ENCODE data around the gene FAM163B. TPM values are rescaled to one million over a fixed set of nuclear protein-coding genes. Genes with fewer than 3 reads are reported as not detected.
A peak's percentile ranks its signal among the peaks of the same experiment; 100 is the strongest.

Gene FAM163B
- total RNA-seq (2014; rRNA removed; shearing (Covaris generic)): not detected in 2 replicates

- peak; percentile 78 for DNase-seq (ENCODE audit: low read depth)
These were observed at the start of gene FAM163B for GRCh38 chr9:133609311-133610098. TSS of gene FAM163B (minus strand) at chr9:133609389. CDS start at chr9:133580223, 29,166 bp downstream.

- no peak for DNase-seq (ENCODE audit: low read depth)
These were observed 48.0 kb upstream of the FAM163B start for GRCh38 chr9:133657120-133657661.

GRCh38 chr9:133656211-133657119, 47.3 kb upstream of the FAM163B start:
- no peak for DNase-seq (ENCODE audit: low read depth)

GRCh38 chr9:133655701-133656100, 46.5 kb upstream of the FAM163B start:
- DNase-seq (ENCODE audit: low read depth): no peak

GRCh38 chr9:133654736-133655657, 45.8 kb upstream of the FAM163B start:
- no peak for DNase-seq (ENCODE audit: low read depth)

GRCh38 chr9:133653638-133654037, 44.4 kb upstream of the FAM163B start:
- DNase-seq (ENCODE audit: low read depth): no peak

GRCh38 chr9:133650026-133650425, 40.8 kb upstream of the FAM163B start:
- DNase-seq (ENCODE audit: low read depth): no peak

GRCh38 chr9:133649194-133649593, 40.0 kb upstream of the FAM163B start:
- DNase-seq (ENCODE audit: low read depth): no peak

- no peak for DNase-seq (ENCODE audit: low read depth)
These were observed 38.7 kb upstream of the FAM163B start for GRCh38 chr9:133647765-133648469.

- DNase-seq (ENCODE audit: low read depth): no peak
These were observed 38.0 kb upstream of the FAM163B start for GRCh38 chr9:133647148-133647547.

GRCh38 chr9:133645021-133645765, 36.0 kb upstream of the FAM163B start:
- no peak for DNase-seq (ENCODE audit: low read depth)

- no peak for DNase-seq (ENCODE audit: low read depth)
These were observed 35.0 kb upstream of the FAM163B start for GRCh38 chr9:133643978-133644760.

- no peak for DNase-seq (ENCODE audit: low read depth)
These were observed 34.2 kb upstream of the FAM163B start for GRCh38 chr9:133643362-133643755.

GRCh38 chr9:133642708-133643361, 33.6 kb upstream of the FAM163B start:
- no peak for DNase-seq (ENCODE audit: low read depth)

- no peak for DNase-seq (ENCODE audit: low read depth)
These were observed 32.8 kb upstream of the FAM163B start for GRCh38 chr9:133641861-133642595.

- DNase-seq (ENCODE audit: low read depth): no peak
These were observed 32.1 kb upstream of the FAM163B start for GRCh38 chr9:133641396-133641655.

GRCh38 chr9:133640580-133641395, 31.6 kb upstream of the FAM163B start:
- no peak for DNase-seq (ENCODE audit: low read depth)
